Spleen (tissue), 7 donors: ENCODE data around the gene DUSP2.

Experiments
- CTCF ChIP-seq, 11 experiments: fragments of 200-600 bp in 7 of 11; fragments of 450-650 bp in 4 of 11; sonication (generic) in 4 of 11; IDR thresholded peaks in 8 of 11; conservative IDR thresholded peaks in 3 of 11; 1 replicate in 7 of 11; 2 replicates in 4 of 11; pipeline versions ENCODE4 v1.4.0 to v1.8.0; 2016 to 2021; ENCODE audit warnings: antibody characterized with exemption in 11 of 11, inconsistent platforms in 4 of 11, mild to moderate bottlenecking in 1 of 11
- POLR2A ChIP-seq, 3 donors: fragments of 450-650 bp; IDR thresholded peaks; one replicate each; pipeline ENCODE4 v1.5.1; 2017; ENCODE audit warnings: antibody characterized with exemption in 3 of 3, mild to moderate bottlenecking in 1 of 3
- donor health status: DM: no; HTN: no; CAD: no; lungs with moderate emphysema.
- donor health status: DM: no; HTN: no; CAD: no.
- donor health status: DM: no; HTN: no; CAD: no.

- TF ChIP-seq CTCF (IDR thresholded peaks at IDR 0.05 in 8 of 11, conservative IDR thresholded peaks at IDR 0.05 in 3 of 11) (no peak), POLR2A (IDR thresholded peaks at IDR 0.05) (no peak)
Measured at GRCh38 chr2:96157649-96158553, 12.7 kb upstream of the DUSP2 start.
